Breast epithelium (tissue), 3 donors: Measurements from ENCODE around the gene MALL.

Experiments used
- POLR2A ChIP-seq: fragments of 450-650 bp; IDR thresholded peaks from one replicate; pipeline ENCODE4 v1.6.1; 2016; ENCODE audit warnings: antibody characterized with exemption, mild to moderate bottlenecking, moderate library complexity
- TF ChIP-seq, protein P1 (sequence below), 3 donors: fragments of 450-650 bp; IDR thresholded peaks; one replicate each; pipeline ENCODE4 v1.5.1; 2016 to 2017; ENCODE audit warnings: antibody characterized with exemption in 3 of 3, mild to moderate bottlenecking in 3 of 3, moderate library complexity in 3 of 3

DNA sequence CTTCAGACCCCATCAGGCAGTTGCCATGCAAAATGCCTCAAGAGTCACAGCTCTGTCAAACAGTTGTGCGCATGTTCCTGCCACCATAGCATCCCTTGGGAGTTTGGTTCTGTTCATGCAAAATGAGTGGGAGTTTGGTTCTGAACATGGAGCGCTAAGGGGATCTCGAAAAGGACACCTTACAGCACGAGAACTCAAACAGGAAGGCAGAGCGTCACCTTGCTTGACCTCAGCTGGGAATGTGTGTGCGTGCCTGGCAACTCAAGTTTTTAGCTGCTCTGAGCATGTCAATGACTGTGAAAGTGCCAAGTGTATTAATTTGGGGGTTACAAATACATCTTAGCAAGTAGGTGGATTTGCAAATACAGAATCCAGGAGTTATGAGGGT lies 16.6 kb downstream of the MALL start:
- TF ChIP-seq, protein P1, sequence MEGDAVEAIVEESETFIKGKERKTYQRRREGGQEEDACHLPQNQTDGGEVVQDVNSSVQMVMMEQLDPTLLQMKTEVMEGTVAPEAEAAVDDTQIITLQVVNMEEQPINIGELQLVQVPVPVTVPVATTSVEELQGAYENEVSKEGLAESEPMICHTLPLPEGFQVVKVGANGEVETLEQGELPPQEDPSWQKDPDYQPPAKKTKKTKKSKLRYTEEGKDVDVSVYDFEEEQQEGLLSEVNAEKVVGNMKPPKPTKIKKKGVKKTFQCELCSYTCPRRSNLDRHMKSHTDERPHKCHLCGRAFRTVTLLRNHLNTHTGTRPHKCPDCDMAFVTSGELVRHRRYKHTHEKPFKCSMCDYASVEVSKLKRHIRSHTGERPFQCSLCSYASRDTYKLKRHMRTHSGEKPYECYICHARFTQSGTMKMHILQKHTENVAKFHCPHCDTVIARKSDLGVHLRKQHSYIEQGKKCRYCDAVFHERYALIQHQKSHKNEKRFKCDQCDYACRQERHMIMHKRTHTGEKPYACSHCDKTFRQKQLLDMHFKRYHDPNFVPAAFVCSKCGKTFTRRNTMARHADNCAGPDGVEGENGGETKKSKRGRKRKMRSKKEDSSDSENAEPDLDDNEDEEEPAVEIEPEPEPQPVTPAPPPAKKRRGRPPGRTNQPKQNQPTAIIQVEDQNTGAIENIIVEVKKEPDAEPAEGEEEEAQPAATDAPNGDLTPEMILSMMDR (IDR thresholded peaks at IDR 0.05): no peak
- TF ChIP-seq POLR2A: no peak
